OCI-LY1 (cell line): ENCODE measurements around the gene CNTNAP2.

ENCODE experiments used
- EZH2 ChIP-seq: fragments of 200-600 bp; sonication (generic), shearing (Covaris generic); IDR thresholded peaks from 2 replicates; pipeline ENCODE4 v1.8.0; 2017; ENCODE audit warnings: borderline replicate concordance, mixed run types, mild to moderate bottlenecking, antibody characterized with exemption, low read length, moderate library complexity, mixed read lengths
- TF ChIP-seq, protein P1 (sequence below): fragments of 200-600 bp; sonication (generic), shearing (Covaris generic); IDR thresholded peaks from 2 replicates; pipeline ENCODE4 v1.5.1; 2017; ENCODE audit warnings: mild to moderate bottlenecking, antibody characterized with exemption, low read length, moderate library complexity, mixed read lengths

- TF ChIP-seq, protein P1, sequence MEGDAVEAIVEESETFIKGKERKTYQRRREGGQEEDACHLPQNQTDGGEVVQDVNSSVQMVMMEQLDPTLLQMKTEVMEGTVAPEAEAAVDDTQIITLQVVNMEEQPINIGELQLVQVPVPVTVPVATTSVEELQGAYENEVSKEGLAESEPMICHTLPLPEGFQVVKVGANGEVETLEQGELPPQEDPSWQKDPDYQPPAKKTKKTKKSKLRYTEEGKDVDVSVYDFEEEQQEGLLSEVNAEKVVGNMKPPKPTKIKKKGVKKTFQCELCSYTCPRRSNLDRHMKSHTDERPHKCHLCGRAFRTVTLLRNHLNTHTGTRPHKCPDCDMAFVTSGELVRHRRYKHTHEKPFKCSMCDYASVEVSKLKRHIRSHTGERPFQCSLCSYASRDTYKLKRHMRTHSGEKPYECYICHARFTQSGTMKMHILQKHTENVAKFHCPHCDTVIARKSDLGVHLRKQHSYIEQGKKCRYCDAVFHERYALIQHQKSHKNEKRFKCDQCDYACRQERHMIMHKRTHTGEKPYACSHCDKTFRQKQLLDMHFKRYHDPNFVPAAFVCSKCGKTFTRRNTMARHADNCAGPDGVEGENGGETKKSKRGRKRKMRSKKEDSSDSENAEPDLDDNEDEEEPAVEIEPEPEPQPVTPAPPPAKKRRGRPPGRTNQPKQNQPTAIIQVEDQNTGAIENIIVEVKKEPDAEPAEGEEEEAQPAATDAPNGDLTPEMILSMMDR = no peak
- TF ChIP-seq EZH2 = no peak
Measured at GRCh38 chr7:148060724-148061123, 1944.1 kb downstream of the CNTNAP2 start.
